ENCODE results near the gene STAT3.
"Not testable (repeated sequence)": the region's sequence is repeated elsewhere in the genome, so short reads cannot be mapped to it uniquely, and the experiment has no call there.

DNA sequence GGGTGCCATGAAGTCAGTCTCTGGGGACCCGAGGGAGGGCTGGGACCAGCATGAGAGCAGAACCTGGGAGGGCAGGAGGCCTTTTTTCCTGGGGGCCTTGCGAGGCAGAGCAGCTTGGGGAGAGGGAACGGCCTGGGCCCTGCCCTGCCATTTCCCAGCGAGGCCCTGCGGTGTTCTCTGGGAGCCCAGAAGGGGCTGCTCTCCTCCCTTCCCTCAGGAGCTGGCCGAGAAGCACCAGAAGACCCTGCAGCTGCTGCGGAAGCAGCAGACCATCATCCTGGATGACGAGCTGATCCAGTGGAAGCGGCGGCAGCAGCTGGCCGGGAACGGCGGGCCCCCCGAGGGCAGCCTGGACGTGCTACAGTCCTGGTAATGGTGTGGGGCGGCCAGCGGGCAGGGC, 88.3 kb downstream of the STAT3 start:
- not testable (repeated sequence) for TF ChIP-seq POLR2A (IDR thresholded peaks at IDR 0.05)
- TF ChIP-seq, protein P1, sequence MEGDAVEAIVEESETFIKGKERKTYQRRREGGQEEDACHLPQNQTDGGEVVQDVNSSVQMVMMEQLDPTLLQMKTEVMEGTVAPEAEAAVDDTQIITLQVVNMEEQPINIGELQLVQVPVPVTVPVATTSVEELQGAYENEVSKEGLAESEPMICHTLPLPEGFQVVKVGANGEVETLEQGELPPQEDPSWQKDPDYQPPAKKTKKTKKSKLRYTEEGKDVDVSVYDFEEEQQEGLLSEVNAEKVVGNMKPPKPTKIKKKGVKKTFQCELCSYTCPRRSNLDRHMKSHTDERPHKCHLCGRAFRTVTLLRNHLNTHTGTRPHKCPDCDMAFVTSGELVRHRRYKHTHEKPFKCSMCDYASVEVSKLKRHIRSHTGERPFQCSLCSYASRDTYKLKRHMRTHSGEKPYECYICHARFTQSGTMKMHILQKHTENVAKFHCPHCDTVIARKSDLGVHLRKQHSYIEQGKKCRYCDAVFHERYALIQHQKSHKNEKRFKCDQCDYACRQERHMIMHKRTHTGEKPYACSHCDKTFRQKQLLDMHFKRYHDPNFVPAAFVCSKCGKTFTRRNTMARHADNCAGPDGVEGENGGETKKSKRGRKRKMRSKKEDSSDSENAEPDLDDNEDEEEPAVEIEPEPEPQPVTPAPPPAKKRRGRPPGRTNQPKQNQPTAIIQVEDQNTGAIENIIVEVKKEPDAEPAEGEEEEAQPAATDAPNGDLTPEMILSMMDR (IDR thresholded peaks at IDR 0.05), result not testable (repeated sequence)
